CD4-positive, alpha-beta T cell (primary cell): ENCODE data around the gene CEP68. TPM values are rescaled to one million over a fixed set of nuclear protein-coding genes. Genes with fewer than 3 reads are reported as not detected.
"Not testable (repeated sequence)": the region's sequence is repeated elsewhere in the genome, so short reads cannot be mapped to it uniquely, and the experiment has no call there.

Experiments used
- ATAC-seq: fragments of 200-7000 bp; cut with Tn5 transposase; one replicate; pipeline ENCODE4 v1.10.0; 2022; ENCODE audit warnings: mild to moderate bottlenecking; ENCODE audit not compliant: poor library complexity
- CTCF ChIA-PET: fragments of 350-600 bp; sonication (Branson Sonifier 250); formaldehyde crosslinking; loops from one replicate; lab custom pipeline; 2021; ENCODE audit warnings: antibody characterized with exemption, inconsistent platforms; lab: Charles Lee
- POLR2A ChIA-PET: fragments of 350-600 bp; sonication (Branson Sonifier 250); formaldehyde crosslinking; loops from one replicate; lab custom pipeline; 2021; ENCODE audit warnings: antibody characterized with exemption, inconsistent platforms; lab: Charles Lee
- DNase-seq, 14 experiments: peaks; one replicate each; pipeline ENCODE4 v3.0.0-alpha.2; 2013 to 2020; ENCODE audit warnings: mixed read lengths in 2 of 14
- H3K27ac ChIP-seq, 2 donors: one replicate each; pipeline versions ENCODE4 v1.5.1 to v1.7.0; 2013; ENCODE audit warnings: low read length in 2 of 2, low read depth in 1 of 2, mild to moderate bottlenecking in 1 of 2
- H3K27me3 ChIP-seq, 2 experiments: 1 replicate in 1 of 2; 2 replicates in 1 of 2; pipeline versions ENCODE4 v1.6.1 to v1.7.0; 2013; ENCODE audit warnings: low read length in 2 of 2, control low read depth in 1 of 2, mild to moderate bottlenecking in 1 of 2, moderate library complexity in 1 of 2; ENCODE audit not compliant: insufficient read depth in 2 of 2, control insufficient read depth in 1 of 2
- H3K36me3 ChIP-seq: one replicate; pipeline ENCODE4 v1.6.1; 2013; ENCODE audit warnings: low read length, control low read depth; ENCODE audit not compliant: insufficient read depth
- H3K4me1 ChIP-seq: one replicate; pipeline ENCODE4 v1.6.1; 2013; ENCODE audit warnings: low read length, control low read depth; ENCODE audit not compliant: insufficient read depth
- H3K4me3 ChIP-seq: one replicate; pipeline ENCODE4 v1.5.1; 2013; ENCODE audit warnings: mild to moderate bottlenecking, low read length, moderate library complexity
- H3K9me3 ChIP-seq, 2 experiments: 1 replicate in 1 of 2; 2 replicates in 1 of 2; pipeline versions ENCODE4 v1.6.1 to v1.7.0; 2013; ENCODE audit warnings: low read length in 2 of 2, mild to moderate bottlenecking in 2 of 2, control low read depth in 1 of 2, moderate library complexity in 1 of 2; ENCODE audit not compliant: control insufficient read depth in 1 of 2, insufficient read depth in 1 of 2
- H3K27ac Mint-ChIP-seq: one replicate; pipeline ENCODE4 v1.8.0; 2020; ENCODE audit warnings: mixed read lengths
- H3K27me3 Mint-ChIP-seq: one replicate; pipeline ENCODE4 v1.8.0; 2021; ENCODE audit warnings: mixed read lengths
- H3K36me3 Mint-ChIP-seq: one replicate; pipeline ENCODE4 v1.8.0; 2021; ENCODE audit warnings: low read depth, mixed read lengths
- H3K4me1 Mint-ChIP-seq: one replicate; pipeline ENCODE4 v1.8.0; 2021; ENCODE audit warnings: low read depth, mixed read lengths
- H3K4me3 Mint-ChIP-seq: one replicate; pipeline ENCODE4 v1.8.0; 2020; ENCODE audit warnings: mild to moderate bottlenecking, mixed read lengths
- H3K9me3 Mint-ChIP-seq: one replicate; pipeline ENCODE4 v1.8.0; 2020; ENCODE audit warnings: mixed read lengths
- CTCF ChIP-seq: fragments of 200-600 bp; IDR thresholded peaks from one replicate; pipeline ENCODE4 v1.8.0; 2022; ENCODE audit warnings: antibody characterized with exemption, mild to moderate bottlenecking
- intact Hi-C, 2 experiments: fragments of 100-400 bp; cut with DNase I in 1 of 2; cut with micrococcal nuclease in 1 of 2; formaldehyde crosslinking; loops; one replicate each; pipeline versions ENCODE4 v1.15.1 to v1.9.0; 2023 to 2025; cut with DNase I, micrococcal nuclease
- total RNA-seq, 174 experiments: library from RNA in 2 of 174; stranded (reverse) in 2 of 174; gene quantifications; one replicate each; pipeline ENCODE4 v1.2.3 and lab custom pipeline; 2021 to 2026

CEP68 gene
- total RNA-seq, 2 experiments from 2014 or later = 19.4 to 20.1 TPM

- Mint-ChIP-seq H3K36me3 (peaks cover 23% of the 10 kb centered on the region), H3K27ac (peak within 1 kb of the TSS; percentile 98), H3K27me3 (no peaks in the 10 kb centered on the region), H3K4me1 (peaks cover 45% of the 10 kb centered on the region), H3K4me3 (peak within 1 kb of the TSS; percentile 100), H3K9me3 (no peaks in the 10 kb centered on the region)
- ATAC-seq (peak; percentile 89), DNase-seq (peak; percentile 98 to 100 (median 99))
- H3K4me1 ChIP-seq = peaks cover 30% of the 10 kb centered on the region
- intact Hi-C loops = loop anchor here (2.0 to 5.0 kb wide), 7 partner anchors 58 to 603 kb away; partner anchors contain the start of genes ACTR2 (in 1 of the 2) and CEP68 (in 1 of the 2)
- ChIA-PET POLR2A (interaction anchor here (0.5 to 3.7 kb wide), 35 partner anchors 10 to 1542 kb away, joined by 3 to 119 read pairs (median 6); partner anchors contain the start of genes ACTR2, AFTPH, CEP68 and MDH1), CTCF (interaction anchor here (0.8 to 2.4 kb wide), 12 partner anchors 8 to 484 kb away, joined by 3 to 15 read pairs (median 4); partner anchors contain the start of genes ACTR2 and CEP68)
- peak; percentile 37 for TF ChIP-seq CTCF
- no peaks in the 10 kb centered on the region for H3K36me3 ChIP-seq
- H3K27ac ChIP-seq = peak within 1 kb of the TSS; percentile 95
- H3K9me3 ChIP-seq = no peaks in the 10 kb centered on the region
- H3K27me3 ChIP-seq = no peaks in the 10 kb centered on the region
- H3K4me3 ChIP-seq = peak within 1 kb of the TSS; percentile 80
These were observed 73.8 kb downstream of the CEP68 start, which contains the start of gene RAB1A for GRCh38 chr2:65129826-65130663. Gene RAB1A, minus strand, starts transcription at chr2:65130106. Its CDS starts 191 bp downstream, at chr2:65129915.

GRCh38 chr2:65130664-65131175 is 74.5 kb downstream of the CEP68 start:
- TF ChIP-seq CTCF = no peak
- ChIA-PET POLR2A (interaction anchor here (0.6 to 3.7 kb wide), 27 partner anchors 11 to 1542 kb away, joined by 3 to 119 read pairs (median 6); partner anchors contain the start of genes ACTR2, AFTPH, CEP68 and MDH1), CTCF (interaction anchor here (0.8 to 2.4 kb wide), 11 partner anchors 9 to 484 kb away, joined by 3 to 15 read pairs (median 4); partner anchors contain the start of genes ACTR2 and CEP68)
- peaks cover 23% of the 10 kb centered on the region for H3K36me3 Mint-ChIP-seq
- peak overlapping the region; percentile 98 for H3K27ac Mint-ChIP-seq
- no peaks in the 10 kb centered on the region for H3K27me3 ChIP-seq
- ATAC-seq = no peak
- H3K4me3 ChIP-seq = peak overlapping the region; percentile 80
- peak overlapping the region; percentile 38 to 74 for H3K27ac ChIP-seq
- H3K9me3 Mint-ChIP-seq = no peaks in the 10 kb centered on the region
- peaks cover 25% of the 10 kb centered on the region for H3K4me1 ChIP-seq
- intact Hi-C loops = loop anchor here (2.0 to 5.0 kb wide), 5 partner anchors 74 to 603 kb away; partner anchors contain the start of genes ACTR2 (in 1 of the 2) and CEP68 (in 1 of the 2)
- H3K4me3 Mint-ChIP-seq = peak overlapping the region; percentile 100
- no peaks in the 10 kb centered on the region for H3K36me3 ChIP-seq
- DNase-seq = no peak
- no peaks in the 10 kb centered on the region for H3K9me3 ChIP-seq
- peaks cover 43% of the 10 kb centered on the region for H3K4me1 Mint-ChIP-seq
- H3K27me3 Mint-ChIP-seq = no peaks in the 10 kb centered on the region

- H3K27ac ChIP-seq, H3K4me3 Mint-ChIP-seq, H3K4me1 ChIP-seq, H3K36me3 ChIP-seq, DNase-seq, H3K9me3 Mint-ChIP-seq, H3K4me3 ChIP-seq, H3K27me3 Mint-ChIP-seq, H3K27ac Mint-ChIP-seq, ATAC-seq, H3K9me3 ChIP-seq, H3K27me3 ChIP-seq: not testable (repeated sequence)
- ChIA-PET CTCF (interaction anchor here (3.1 kb wide), 1 partner anchor 69 kb away, joined by 9 read pairs; no protein-coding TSS in a partner anchor), POLR2A (interaction anchor here (1.3 kb wide), 1 partner anchor 94 kb away, joined by 5 read pairs; the partner anchor contains the start of gene ACTR2)
- intact Hi-C loops = loop anchor here (5.0 kb wide), 3 partner anchors 94 to 606 kb away; partner anchors contain the start of gene ACTR2 (in 1 of the 2)
- peaks cover 26% of the 10 kb centered on the region for H3K4me1 Mint-ChIP-seq
- H3K36me3 Mint-ChIP-seq = peaks cover 17% of the 10 kb centered on the region
These were observed 76.7 kb downstream of the CEP68 start for GRCh38 chr2:65132930-65133329.
